K562 (cell line): ENCODE results near the gene FFAR1. TPM values are rescaled to one million over a fixed set of nuclear protein-coding genes. Genes with fewer than 3 reads are reported as not detected.

Experiments used
- ATAC-seq: fragments of 200-7000 bp; cut with Tn5 transposase; 3 replicates; pipeline ENCODE4 v1.9.1; 2020; ENCODE audit warnings: moderate library complexity
- BruUV-seq: library from RNA; stranded (reverse); fragments of 400-500 nt; replicated peaks from 2 replicates; lab custom pipeline; 2021; lab: Mats Ljungman, UMichigan
- CTCF ChIA-PET: fragments of 300-600 bp; formaldehyde crosslinking; extraction: SDS; loops from one replicate; lab custom pipeline; 2021; ENCODE audit warnings: low intra/inter-chr PET ratio; lab: Yijun Ruan, JAX
- POLR2A ChIA-PET: fragments of 300-600, 350-650 bp; sonication (Branson Sonifier 250); formaldehyde crosslinking; extraction: SDS; loops from one replicate; lab custom pipeline; 2021; ENCODE audit warnings: antibody characterized with exemption, inconsistent platforms; lab: Yijun Ruan, JAX
- DNase-seq, 4 experiments: peaks; one replicate each; pipeline versions ENCODE4 v3.0.0 to v3.0.0-alpha.2; 2011 to 2018; ENCODE audit warnings: low spot score in 3 of 4, mixed read lengths in 3 of 4; ENCODE audit errors: extremely low read depth in 1 of 4
- FAIRE-seq: peaks from 2 replicates; lab custom pipeline; 2011; peaks lifted over from hg19 to GRCh38; lab: Jason Lieb, UNC
- H2AFZ ChIP-seq: 2 replicates; pipeline ENCODE4 v1.6.0; 2011; ENCODE audit warnings: low read depth, low read length, control low read depth, inconsistent platforms
- H3K27ac ChIP-seq: fragments of 200-600 bp; 3 replicates; pipeline ENCODE4 v1.8.0; 2011; ENCODE audit warnings: low read depth, mild to moderate bottlenecking, control low read depth, inconsistent platforms, low read length, moderate library complexity, mixed read lengths; ENCODE audit errors: extremely low read depth
- H3K27me3 ChIP-seq, 2 experiments: fragments of 300-600 bp in 1 of 2; 2 replicates in 1 of 2; 3 replicates in 1 of 2; pipeline versions ENCODE4 v1.6.0 to v1.8.0; 2011; ENCODE audit warnings: inconsistent platforms in 2 of 2, low read length in 2 of 2, mild to moderate bottlenecking in 1 of 2, mixed read lengths in 1 of 2, moderate library complexity in 1 of 2; ENCODE audit not compliant: control insufficient read depth in 2 of 2, insufficient read depth in 2 of 2
- H3K36me3 ChIP-seq: fragments of 300-600 bp; 3 replicates; pipeline ENCODE4 v1.8.0; 2011; ENCODE audit warnings: mild to moderate bottlenecking, low read length, inconsistent platforms; ENCODE audit not compliant: control insufficient read depth, insufficient read depth
- H3K4me1 ChIP-seq, 2 experiments: fragments of 200-600 bp in 1 of 2; replicated peaks in 1 of 2; 2 replicates in 1 of 2; 3 replicates in 1 of 2; pipeline versions ENCODE4 v1.5.1 to v1.8.0; 2011; ENCODE audit warnings: inconsistent platforms in 2 of 2, low read length in 2 of 2, mild to moderate bottlenecking in 1 of 2, mixed read lengths in 1 of 2, moderate library complexity in 1 of 2; ENCODE audit not compliant: control insufficient read depth in 2 of 2, insufficient read depth in 2 of 2
- H3K4me2 ChIP-seq: 2 replicates; pipeline ENCODE4 v1.6.1; 2011; ENCODE audit warnings: low read length, control low read depth, inconsistent platforms, mixed read lengths; ENCODE audit not compliant: insufficient read depth
- H3K4me3 ChIP-seq: fragments of 200-600 bp; sonication (generic), shearing (Covaris generic); 2 replicates; pipeline ENCODE4 v1.5.1; 2016; ENCODE audit warnings: control low read depth, inconsistent platforms
- H3K79me2 ChIP-seq: fragments of 200-600 bp; 3 replicates; pipeline ENCODE4 v1.8.0; 2011; ENCODE audit warnings: low read length, inconsistent platforms; ENCODE audit not compliant: control insufficient read depth, insufficient read depth
- H3K9ac ChIP-seq, 2 experiments: 2 replicates each; pipeline versions ENCODE4 v1.6.0 to v1.6.1; 2011; ENCODE audit warnings: low read depth in 2 of 2, low read length in 2 of 2, control low read depth in 1 of 2, inconsistent platforms in 1 of 2, mild to moderate bottlenecking in 1 of 2, mixed read lengths in 1 of 2; ENCODE audit not compliant: insufficient read depth in 1 of 2
- H3K9me1 ChIP-seq: one replicate; pipeline ENCODE4 v1.6.0; 2011; ENCODE audit warnings: inconsistent platforms, mild to moderate bottlenecking, low read length, moderate library complexity; ENCODE audit not compliant: control insufficient read depth, insufficient read depth
- H3K9me3 ChIP-seq: replicated peaks from 2 replicates; pipeline ENCODE4 v1.5.1; 2011; ENCODE audit warnings: low read depth, low read length, inconsistent platforms; ENCODE audit not compliant: control insufficient read depth, insufficient read depth
- H4K20me1 ChIP-seq: replicated peaks from 2 replicates; pipeline ENCODE4 v1.6.1; 2011; ENCODE audit warnings: low read length, inconsistent platforms, mixed read lengths; ENCODE audit not compliant: control insufficient read depth, insufficient read depth
- CBFB ChIP-seq: sonication (generic); formaldehyde crosslinking; IDR thresholded peaks from 2 replicates; pipeline ENCODE4 v1.4.0; 2020; ENCODE audit warnings: mild to moderate bottlenecking, missing genetic modification reagents
- CHD4 ChIP-seq: fragments of 200-600 bp; sonication (generic); IDR thresholded peaks from 3 replicates; pipeline ENCODE4 v1.6.1; 2012; ENCODE audit warnings: low read depth, mild to moderate bottlenecking, mixed read lengths, low read length, inconsistent platforms; ENCODE audit not compliant: insufficient read depth, insufficient replicate concordance, poor library complexity, severe bottlenecking
- CSDE1 ChIP-seq, 2 experiments: fragments of 450-650 bp; IDR thresholded peaks; 2 replicates each; pipeline ENCODE4 v1.6.1; 2016; ENCODE audit warnings: mild to moderate bottlenecking in 1 of 2
- ELF2 ChIP-seq: fragments of 250-450 bp; sonication (Bioruptor Pico); IDR thresholded peaks from 2 replicates; pipeline ENCODE4 v1.5.0; 2021; ENCODE audit warnings: mild to moderate bottlenecking
- EP400 ChIP-seq: fragments of 450-650 bp; IDR thresholded peaks from 2 replicates; pipeline ENCODE4 v1.6.1; 2017; ENCODE audit warnings: antibody characterized with exemption, mild to moderate bottlenecking, moderate library complexity
- FUS ChIP-seq: fragments of 200-400 bp; formaldehyde crosslinking; optimal IDR thresholded peaks from 2 replicates; pipeline ENCODE3; 2017; ENCODE audit warnings: low read depth, low read length
- HDAC6 ChIP-seq: IDR thresholded peaks from 2 replicates; pipeline ENCODE4 v1.6.1; 2012; ENCODE audit warnings: low read depth, mild to moderate bottlenecking, control low read depth, inconsistent platforms, low read length, moderate library complexity
- NCOA2 ChIP-seq, 2 experiments: fragments of 450-650 bp; IDR thresholded peaks; 2 replicates each; pipeline ENCODE4 v1.6.1; 2018; ENCODE audit warnings: mild to moderate bottlenecking in 2 of 2, moderate library complexity in 1 of 2; ENCODE audit not compliant: partially characterized antibody in 2 of 2
- NRF1 ChIP-seq, 2 experiments: fragments of 450-650 bp; IDR thresholded peaks in 1 of 2; conservative IDR thresholded peaks in 1 of 2; 2 replicates each; pipeline ENCODE4 v1.6.1; 2014; ENCODE audit warnings: mild to moderate bottlenecking in 2 of 2
- PTBP1 ChIP-seq: fragments of 200-400 bp; formaldehyde crosslinking; IDR thresholded peaks from 2 replicates; pipeline ENCODE4 v1.6.1; 2017; ENCODE audit warnings: low read depth, low read length
- SIN3B ChIP-seq: fragments of 450-650 bp; IDR thresholded peaks from 2 replicates; pipeline ENCODE4 v1.6.1; 2017; ENCODE audit warnings: low read depth, mild to moderate bottlenecking, moderate library complexity
- SLC30A9 ChIP-seq: fragments of 250-450 bp; sonication (Bioruptor Pico); IDR thresholded peaks from 2 replicates; pipeline ENCODE4 v1.8.0; 2022; ENCODE audit warnings: mild to moderate bottlenecking, moderate library complexity
- SNRNP70 ChIP-seq: fragments of 200-400 bp; formaldehyde crosslinking; optimal IDR thresholded peaks from 2 replicates; pipeline ENCODE3; 2017; ENCODE audit warnings: low read depth, low read length
- SRF ChIP-seq, 2 experiments: fragments of 250-450, 450-650 bp in 1 of 2; sonication (Bioruptor Pico) in 1 of 2; sonication (generic) in 1 of 2; formaldehyde crosslinking; IDR thresholded peaks; 2 replicates each; pipeline versions ENCODE4 v1.5.0 to v1.5.1; 2020 to 2022; ENCODE audit warnings: mild to moderate bottlenecking in 1 of 2, missing genetic modification reagents in 1 of 2
- ZNF354B ChIP-seq: fragments of 250-450 bp; sonication (Bioruptor Pico); IDR thresholded peaks from 2 replicates; pipeline ENCODE4 v1.4.0; 2020
- ZNF696 ChIP-seq: fragments of 250-450 bp; sonication (Bioruptor Pico); conservative IDR thresholded peaks from 2 replicates; pipeline ENCODE4 v1.4.0; 2020; ENCODE audit warnings: mild to moderate bottlenecking, moderate library complexity
- WGBS: fragments of 100-300 bp; shearing (Covaris generic); methylation state at CpG from one replicate; pipeline ENCODE4 v1.1.6; 2016; ENCODE audit warnings: low coverage, mixed read lengths; ENCODE audit not compliant: insufficient coverage; ENCODE audit errors: missing lambda C conversion rate; 5-methylcytosine and 5-hydroxymethylcytosine counted together
- in situ Hi-C: fragments of 300-500 bp; cut with MboI; formaldehyde crosslinking; loops from 4 replicates; pipeline ENCODE4 v1.15.0; 2018; ENCODE audit warnings: inconsistent platforms, mixed read lengths
- intact Hi-C: fragments of 100-400 bp; cut with micrococcal nuclease; formaldehyde crosslinking; loops from 2 replicates; pipeline ENCODE4 v1.14.2; 2022
- polyA plus RNA-seq, 8 experiments: library from polyadenylated mRNA; depleted of rRNA in 4 of 8; stranded (reverse) in 5 of 8; unstranded in 3 of 8; fragments of >200 nt; fragmentation: Nextera tagmentation in 2 of 8; fragmentation: Illumina TruSeq in 1 of 8; extraction: Ambion mirVana in 2 of 8; extraction: Trizol in 1 of 8; gene quantifications; 2 replicates each; pipeline versions ENCODE4 v1.2.1 to v1.2.3, GENCODE V29; 2011 to 2014; ENCODE audit warnings: inconsistent platforms in 1 of 8, missing spikeins in 1 of 8
- total RNA-seq, 7 experiments: library from RNA; depleted of rRNA in 6 of 7; stranded (reverse); fragments of >200 nt in 6 of 7; fragmentation: Illumina TruSeq in 2 of 7; extraction: Trizol in 2 of 7; gene quantifications; 2 replicates each; pipeline versions ENCODE4 v1.2.1 to v1.2.3, GENCODE V29; 2011 to 2021; ENCODE audit warnings: low replicate concordance in 1 of 7
- TF ChIP-seq, protein P1 (sequence below): fragments of 450-650 bp; IDR thresholded peaks from 2 replicates; pipeline ENCODE4 v1.6.1; 2017; ENCODE audit warnings: antibody characterized with exemption
- TF ChIP-seq, protein P2 (sequence below): fragments of 250-450 bp; sonication (Bioruptor Pico); IDR thresholded peaks from 2 replicates; pipeline ENCODE4 v1.4.0; 2020

FFAR1 gene
- total and polyA plus RNA-seq, 9 of the 15 experiments (the other 6 are each of a cell fraction or from before 2014, with no cell fraction given): not detected

DNA sequence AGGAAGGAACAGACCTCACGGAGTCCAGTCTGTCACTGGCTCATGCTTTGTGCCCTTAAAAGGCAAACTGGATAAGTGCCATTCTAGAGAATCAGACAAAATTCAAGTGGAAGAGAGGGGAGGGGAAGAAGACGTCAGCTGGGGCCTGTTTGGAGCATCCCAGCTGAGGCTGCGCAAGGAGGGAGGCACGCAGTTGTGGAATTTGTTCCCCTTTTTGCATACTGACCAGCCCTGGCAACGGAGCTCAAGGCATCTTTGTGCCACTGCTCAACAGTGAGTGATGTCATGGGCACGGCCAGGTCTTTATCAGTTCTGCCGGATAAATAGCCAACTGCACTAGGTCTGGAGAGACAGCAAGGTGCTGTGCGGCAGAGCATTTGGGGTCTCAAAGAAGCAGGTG is 23.0 kb downstream of the FFAR1 start, which contains the start of gene GPR42:
TSS of gene GPR42 (plus strand) at position 347 of the 400 bp plus-strand sequence. CDS start 292 bp downstream, outside the sequence.
- no peaks in the 10 kb centered on the region for H4K20me1 ChIP-seq
- in situ Hi-C loops: no loop called here
- 20% methylated on average over 6 of the region's 8 CpGs for WGBS
- ChIA-PET POLR2A (no interaction called here), CTCF (no interaction called here)
- no peaks in the 10 kb centered on the region for H3K36me3 ChIP-seq
- ATAC-seq (no peak), DNase-seq (no peak)
- H3K79me2 ChIP-seq: no peaks in the 10 kb centered on the region
- H3K27me3 ChIP-seq: peaks cover 4 to 6% of the 10 kb centered on the region in 2 experiments; a peak in 4 of 5 replicates
- no peak within 1 kb of the TSS for H2AFZ ChIP-seq
- no peaks in the 10 kb centered on the region for H3K9me1 ChIP-seq
- BruUV-seq: no TSS peak
- no peak within 1 kb of the TSS for H3K4me2 ChIP-seq
- TF ChIP-seq NRF1 (conservative IDR thresholded peaks at IDR 0.05 in 1 of 2, IDR thresholded peaks at IDR 0.05 in 1 of 2): peak; percentile 59 to 69
- TF ChIP-seq ZNF696 (CRISPR knock-in tag): no peak
- no peak for TF ChIP-seq CBFB (CRISPR knock-in tag)
- TF ChIP-seq ZNF354B (CRISPR knock-in tag): no peak
- TF ChIP-seq SIN3B: no peak
- no peak for TF ChIP-seq SLC30A9 (CRISPR knock-in tag)
- no peak for TF ChIP-seq NCOA2 (IDR thresholded peaks at IDR 0.05; ENCODE audit: partially characterized antibody in 2 of 2)
- no peak for TF ChIP-seq CSDE1 (IDR thresholded peaks at IDR 0.05)
- TF ChIP-seq SNRNP70: no peak
- no peak for TF ChIP-seq CHD4
- no peak for TF ChIP-seq EP400
- TF ChIP-seq HDAC6: no peak
- TF ChIP-seq ELF2: no peak
- peak in 1 of 2 experiments; percentile 77; a peak in 2 of 4 replicates for TF ChIP-seq SRF (CRISPR knock-in tag; IDR thresholded peaks at IDR 0.05)
- no peak for TF ChIP-seq PTBP1
- TF ChIP-seq FUS: no peak
- TF ChIP-seq, protein P1, sequence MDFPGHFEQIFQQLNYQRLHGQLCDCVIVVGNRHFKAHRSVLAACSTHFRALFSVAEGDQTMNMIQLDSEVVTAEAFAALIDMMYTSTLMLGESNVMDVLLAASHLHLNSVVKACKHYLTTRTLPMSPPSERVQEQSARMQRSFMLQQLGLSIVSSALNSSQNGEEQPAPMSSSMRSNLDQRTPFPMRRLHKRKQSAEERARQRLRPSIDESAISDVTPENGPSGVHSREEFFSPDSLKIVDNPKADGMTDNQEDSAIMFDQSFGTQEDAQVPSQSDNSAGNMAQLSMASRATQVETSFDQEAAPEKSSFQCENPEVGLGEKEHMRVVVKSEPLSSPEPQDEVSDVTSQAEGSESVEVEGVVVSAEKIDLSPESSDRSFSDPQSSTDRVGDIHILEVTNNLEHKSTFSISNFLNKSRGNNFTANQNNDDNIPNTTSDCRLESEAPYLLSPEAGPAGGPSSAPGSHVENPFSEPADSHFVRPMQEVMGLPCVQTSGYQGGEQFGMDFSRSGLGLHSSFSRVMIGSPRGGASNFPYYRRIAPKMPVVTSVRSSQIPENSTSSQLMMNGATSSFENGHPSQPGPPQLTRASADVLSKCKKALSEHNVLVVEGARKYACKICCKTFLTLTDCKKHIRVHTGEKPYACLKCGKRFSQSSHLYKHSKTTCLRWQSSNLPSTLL: no peak
- TF ChIP-seq, protein P2, sequence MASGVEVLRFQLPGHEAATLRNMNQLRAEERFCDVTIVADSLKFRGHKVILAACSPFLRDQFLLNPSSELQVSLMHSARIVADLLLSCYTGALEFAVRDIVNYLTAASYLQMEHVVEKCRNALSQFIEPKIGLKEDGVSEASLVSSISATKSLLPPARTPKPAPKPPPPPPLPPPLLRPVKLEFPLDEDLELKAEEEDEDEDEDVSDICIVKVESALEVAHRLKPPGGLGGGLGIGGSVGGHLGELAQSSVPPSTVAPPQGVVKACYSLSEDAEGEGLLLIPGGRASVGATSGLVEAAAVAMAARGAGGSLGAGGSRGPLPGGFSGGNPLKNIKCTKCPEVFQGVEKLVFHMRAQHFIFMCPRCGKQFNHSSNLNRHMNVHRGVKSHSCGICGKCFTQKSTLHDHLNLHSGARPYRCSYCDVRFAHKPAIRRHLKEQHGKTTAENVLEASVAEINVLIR: no peak
- TF ChIP-seq, all 486 proteins: peak for 2
- Histone ChIP-seq H3K4me3 (no peak within 1 kb of the TSS), H3K9me3 (no peaks in the 10 kb centered on the region), H3K27ac (no peak within 1 kb of the TSS), H3K9ac (no peak within 1 kb of the TSS), H3K4me1 (peaks cover 3 to 6% of the 10 kb centered on the region in 2 experiments; a peak in 2 of 5 replicates)
- intact Hi-C loops: no loop called here
- no peak for FAIRE-seq
